Glomerular endothelial cell (primary cell): ENCODE data around the gene CLPTM1L. TPM values are rescaled to one million over a fixed set of nuclear protein-coding genes. Genes with fewer than 3 reads are reported as not detected.
"Not testable (repeated sequence)": the region's sequence is repeated elsewhere in the genome, so short reads cannot be mapped to it uniquely, and the experiment has no call there.

ENCODE experiments used
- DNase-seq: peaks from one replicate; pipeline ENCODE4 v3.0.0-alpha.2; 2011; ENCODE audit warnings: low read depth, low spot score; ENCODE audit errors: extremely low read depth
- total RNA-seq: library from RNA; depleted of rRNA; stranded (reverse); fragments of >200 nt; gene quantifications from 2 replicates; pipeline ENCODE4 v1.2.3, GENCODE V29; 2015

Gene CLPTM1L
- total RNA-seq, 1 donor from 2014 or later, result 137 TPM

DNA sequence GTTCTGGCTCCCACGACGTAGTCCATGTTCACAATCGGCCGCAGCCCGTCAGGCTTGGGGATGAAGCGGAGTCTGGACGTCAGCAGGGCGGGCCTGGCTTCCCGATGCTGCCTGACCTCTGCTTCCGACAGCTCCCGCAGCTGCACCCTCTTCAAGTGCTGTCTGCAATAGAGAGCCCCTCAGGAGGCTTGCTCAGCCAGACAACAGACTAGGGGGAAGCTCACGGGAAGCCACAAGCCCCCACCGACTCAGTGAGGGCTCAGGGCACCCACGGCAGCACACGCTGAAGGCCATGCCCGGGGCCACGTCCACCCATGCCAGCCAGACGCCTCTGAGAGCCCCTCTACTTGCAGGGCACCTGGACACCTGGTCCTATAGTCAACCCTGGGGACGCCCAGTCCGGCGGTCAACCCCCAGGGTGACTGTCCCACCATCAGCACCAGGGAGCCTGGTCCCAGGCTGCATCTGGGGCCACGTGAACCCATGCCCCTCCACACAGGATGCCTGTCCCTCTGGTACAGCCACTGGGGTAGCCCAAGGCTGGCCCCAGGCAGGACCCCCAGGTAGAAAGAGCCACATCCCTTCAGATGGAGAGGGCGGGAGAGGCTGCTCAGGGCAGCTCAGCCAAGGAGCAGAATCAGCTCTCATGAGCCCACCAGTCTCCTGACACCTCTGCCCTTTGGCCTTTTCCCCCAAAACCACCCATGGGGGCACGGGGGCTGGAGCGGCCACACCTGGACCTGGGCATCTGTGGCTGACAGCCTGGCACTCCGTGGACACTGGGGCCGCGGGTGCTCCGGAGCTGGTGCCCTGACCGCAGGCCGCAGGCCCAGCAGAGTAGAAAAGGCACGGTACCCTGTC, 64.5 kb downstream of the CLPTM1L start:
- no peak for DNase-seq

DNA sequence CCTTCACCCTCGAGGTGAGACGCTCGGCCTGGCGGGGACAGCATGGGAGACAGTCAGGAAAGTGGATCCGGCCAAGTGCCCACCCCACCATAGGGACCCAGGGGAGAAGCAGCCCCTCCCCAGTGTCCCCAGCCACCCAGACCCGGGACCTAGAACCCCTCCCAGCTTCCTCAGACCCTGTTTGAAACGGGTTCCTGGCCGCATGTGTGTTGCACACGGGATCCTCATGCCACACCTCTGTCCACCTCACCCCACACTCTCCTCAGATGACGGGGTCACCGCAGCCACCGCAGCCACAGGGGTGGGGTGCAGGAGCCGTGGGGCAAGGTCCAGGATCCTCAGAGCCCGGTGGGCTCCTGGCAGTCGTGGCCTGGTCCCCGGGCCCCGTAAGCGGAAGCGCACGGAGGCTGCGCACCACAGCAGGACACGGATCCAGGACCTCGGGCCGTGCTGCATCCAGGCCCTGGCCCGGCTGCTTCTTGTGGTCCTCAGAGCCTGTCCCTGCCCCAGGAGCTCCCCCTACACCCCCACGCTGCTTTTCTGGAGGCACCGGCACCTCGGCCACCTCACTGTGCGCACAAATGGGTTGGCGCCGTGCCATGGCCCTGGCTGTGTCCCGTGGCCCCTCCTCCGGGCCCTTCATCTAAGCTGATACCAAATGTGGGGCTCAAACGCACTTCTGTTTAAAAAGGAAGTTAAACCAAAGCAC, 65.3 kb downstream of the CLPTM1L start:
- DNase-seq, result no peak

DNA sequence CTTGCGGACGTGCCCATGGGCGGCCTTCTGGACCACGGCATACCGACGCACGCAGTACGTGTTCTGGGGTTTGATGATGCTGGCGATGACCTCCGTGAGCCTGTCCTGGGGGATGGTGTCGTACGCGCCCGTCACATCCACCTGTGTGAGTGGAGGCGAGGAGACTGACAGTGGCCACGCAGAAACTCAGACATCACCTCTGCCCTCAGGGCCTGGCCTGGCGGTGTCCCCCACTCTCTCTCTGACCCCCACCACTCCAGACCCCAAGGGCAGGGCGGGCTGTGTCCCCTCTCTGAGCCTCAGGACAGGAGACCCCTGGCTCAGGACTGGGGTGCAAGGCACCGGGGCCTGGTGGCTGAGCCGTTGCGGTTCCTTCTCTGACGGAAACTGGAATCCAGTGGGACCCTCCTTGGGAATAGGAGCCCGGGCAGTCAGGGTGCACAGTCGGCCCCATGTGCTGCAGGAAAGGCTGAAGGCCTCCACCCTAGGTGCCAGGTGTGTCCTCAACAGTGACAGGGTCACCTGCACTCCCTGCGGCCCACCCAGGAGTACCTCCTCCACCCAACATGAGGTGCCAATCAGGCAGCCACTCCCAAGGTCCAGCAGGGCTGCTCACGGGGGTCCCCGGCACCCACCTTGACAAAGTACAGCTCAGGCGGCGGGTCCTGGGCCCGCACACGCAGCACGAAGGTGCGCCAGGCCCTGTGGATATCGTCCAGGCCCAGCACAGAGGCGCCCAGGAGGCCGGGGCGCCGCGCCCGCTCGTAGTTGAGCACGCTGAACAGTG, 66.0 kb downstream of the CLPTM1L start:
- DNase-seq, result no peak

DNA sequence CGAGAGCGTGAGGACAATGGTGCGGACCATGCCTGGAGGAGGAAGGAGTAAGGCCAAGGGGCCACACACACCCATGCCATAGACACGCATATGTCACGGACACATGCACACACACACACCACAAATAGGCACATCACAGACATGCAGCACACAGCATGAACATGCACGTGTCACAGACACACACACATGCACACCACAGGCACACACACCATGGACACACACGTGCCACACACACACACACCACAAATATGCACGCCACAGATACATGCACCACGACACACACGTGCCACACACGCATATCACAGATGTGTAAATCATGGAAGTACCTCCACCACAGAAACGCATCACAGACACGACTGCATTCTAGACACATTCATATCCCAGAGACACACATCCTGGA, 66.7 kb downstream of the CLPTM1L start:
- no peak for DNase-seq

DNA sequence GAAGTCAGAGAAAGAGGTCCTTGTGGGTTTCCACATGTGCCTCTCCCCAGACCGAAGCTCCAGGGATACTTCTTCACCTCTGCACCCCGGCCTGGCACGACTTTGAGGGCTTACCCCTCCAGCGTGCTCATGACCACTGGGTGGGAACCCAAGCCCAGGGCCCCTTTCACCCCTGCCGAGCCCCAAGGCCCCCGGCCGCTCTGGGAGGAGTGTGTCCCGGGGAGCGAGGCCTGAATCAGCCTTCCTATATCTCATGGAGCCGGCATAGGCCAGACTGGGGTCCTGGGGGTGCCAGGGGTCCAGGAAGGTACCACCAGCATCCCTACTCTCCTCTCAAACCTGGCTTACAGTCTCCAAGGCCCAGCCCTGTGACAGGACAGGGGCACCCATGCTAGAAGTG, 67.1 kb downstream of the CLPTM1L start:
- DNase-seq, result no peak

DNA sequence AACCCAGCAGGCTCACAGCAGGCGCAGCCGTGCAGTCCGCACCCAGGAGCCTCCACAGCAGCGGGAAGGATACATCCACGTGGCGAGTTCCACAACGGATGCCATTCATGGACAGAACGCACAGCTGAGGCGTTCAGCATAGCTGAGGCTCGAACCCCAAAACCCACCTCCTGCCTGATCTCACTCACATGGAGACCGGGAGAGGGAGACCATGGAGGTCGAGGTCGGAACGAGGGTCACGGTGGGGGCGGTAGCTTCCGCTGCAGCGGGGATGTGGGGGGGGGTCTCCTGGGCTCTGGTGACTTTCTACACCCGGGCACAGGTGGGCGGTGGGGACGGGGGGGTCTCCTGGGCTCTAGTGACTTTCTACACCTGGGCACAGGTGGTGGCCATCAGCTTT, 67.6 kb downstream of the CLPTM1L start:
- DNase-seq, result no peak

DNA sequence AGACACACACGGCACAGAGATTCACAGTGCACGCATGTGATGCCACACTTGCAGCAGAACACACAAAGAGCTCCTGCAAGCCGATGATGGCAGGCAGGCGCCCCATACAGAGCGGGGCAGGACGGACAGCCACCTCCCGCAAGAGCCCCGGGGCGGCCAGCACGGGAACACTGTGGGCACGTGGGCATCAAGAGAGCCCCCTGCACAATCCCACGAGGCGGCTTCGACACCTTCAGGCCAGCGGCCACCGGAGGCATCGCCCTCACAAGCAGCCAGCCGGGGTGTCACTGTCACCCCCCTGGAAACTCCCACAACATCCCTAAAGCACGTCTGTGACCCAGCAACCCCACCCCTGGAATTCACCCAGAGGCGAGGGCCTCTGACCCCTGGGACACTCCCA, 68.0 kb downstream of the CLPTM1L start:
- no peak for DNase-seq

DNA sequence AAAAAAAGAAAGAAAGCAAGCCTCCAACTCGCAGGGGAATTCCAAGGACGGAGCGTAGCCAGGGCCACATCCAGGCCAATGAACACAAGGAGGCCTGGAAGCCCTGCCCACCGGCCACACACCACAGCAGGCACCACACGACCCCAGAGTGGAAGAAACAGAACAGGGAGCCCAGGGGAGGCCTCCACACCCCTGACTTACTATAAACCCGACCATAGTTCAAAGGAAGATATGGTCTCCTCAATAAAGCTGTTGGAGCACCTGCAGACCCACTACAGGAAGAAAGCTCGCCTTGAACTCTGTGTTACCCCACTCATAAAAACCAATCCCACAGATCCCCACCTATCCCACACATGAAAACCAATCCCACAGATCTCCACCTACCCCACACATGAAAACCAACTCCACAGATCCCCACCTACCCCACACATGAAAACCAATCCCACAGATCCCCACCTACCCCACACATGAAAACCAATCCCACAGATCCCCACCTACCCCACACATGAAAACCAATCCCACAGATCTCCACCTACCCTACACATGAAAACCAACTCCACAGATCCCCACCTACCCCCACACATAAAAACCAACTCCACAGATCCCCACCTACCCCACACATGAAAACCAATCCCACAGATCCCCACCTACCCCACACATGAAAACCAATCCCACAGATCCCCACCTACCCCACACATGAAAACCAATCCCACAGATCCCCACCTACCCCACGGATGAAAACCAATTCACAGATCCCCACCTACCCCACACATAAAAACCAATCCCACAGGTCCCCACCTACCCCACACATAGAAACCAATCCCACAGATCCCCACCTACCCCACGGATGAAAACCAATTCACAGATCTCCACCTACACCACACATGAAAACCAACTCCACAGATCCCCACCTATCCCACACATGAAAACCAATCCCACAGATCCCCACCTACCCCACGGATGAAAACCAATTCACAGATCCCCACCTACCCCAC, 69.2 kb downstream of the CLPTM1L start:
- not testable (repeated sequence) for DNase-seq

DNA sequence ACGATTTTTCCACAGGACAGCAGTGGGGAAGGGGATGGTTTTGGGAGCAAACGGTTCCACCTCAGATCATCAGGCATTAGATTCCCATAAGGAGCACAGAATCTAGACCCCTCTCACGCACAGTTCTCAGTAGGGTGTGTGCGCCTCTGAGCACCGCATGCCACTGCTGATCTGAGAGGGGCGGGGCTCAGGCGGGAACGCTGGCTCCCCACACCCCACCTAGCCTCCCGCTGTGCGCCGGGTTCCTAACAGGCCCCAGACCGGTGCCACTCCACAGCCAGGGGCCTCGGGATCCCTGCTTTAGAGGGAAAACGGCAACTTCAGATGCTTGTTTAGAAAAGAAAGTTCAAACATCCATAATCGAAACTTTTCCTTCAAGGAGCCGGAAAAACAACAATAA, 70.4 kb downstream of the CLPTM1L start:
- no peak for DNase-seq

DNA sequence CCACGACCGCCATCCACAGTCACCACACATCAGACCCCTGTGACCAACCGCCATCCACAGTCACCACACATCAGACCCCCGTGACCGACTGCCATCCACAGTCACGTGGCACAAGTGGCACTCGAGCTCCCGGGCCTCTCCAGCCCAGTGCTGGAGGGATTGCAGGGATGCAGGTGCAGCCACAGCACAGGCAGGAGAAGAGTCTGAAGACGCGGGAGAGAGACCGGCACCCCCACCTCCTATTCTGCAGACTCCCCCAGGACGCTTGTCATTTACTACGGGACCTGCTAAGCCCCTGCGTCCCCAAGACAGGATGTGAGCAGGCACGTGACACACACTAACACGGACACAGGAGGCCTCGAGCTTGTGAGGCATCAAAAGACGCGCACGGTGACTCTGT, 71.2 kb downstream of the CLPTM1L start:
- DNase-seq, result no peak

DNA sequence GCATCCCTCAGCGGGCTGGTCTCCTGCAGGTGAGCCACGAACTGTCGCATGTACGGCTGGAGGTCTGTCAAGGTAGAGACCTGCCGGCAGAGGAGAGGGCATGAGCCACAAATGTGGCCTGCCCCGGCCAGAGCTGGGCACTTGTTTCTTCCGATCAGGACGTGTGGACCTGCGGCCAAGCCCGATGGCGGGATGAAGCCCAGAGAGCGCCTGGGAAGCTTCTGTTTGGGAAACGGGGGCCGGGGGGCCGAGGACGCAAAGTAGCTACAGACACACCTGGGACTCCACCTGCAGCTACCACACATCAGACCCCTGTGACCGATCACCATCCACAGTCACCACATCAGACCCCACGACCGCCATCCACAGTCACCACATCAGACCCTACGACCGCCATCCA, 72.7 kb downstream of the CLPTM1L start:
- DNase-seq, result no peak

DNA sequence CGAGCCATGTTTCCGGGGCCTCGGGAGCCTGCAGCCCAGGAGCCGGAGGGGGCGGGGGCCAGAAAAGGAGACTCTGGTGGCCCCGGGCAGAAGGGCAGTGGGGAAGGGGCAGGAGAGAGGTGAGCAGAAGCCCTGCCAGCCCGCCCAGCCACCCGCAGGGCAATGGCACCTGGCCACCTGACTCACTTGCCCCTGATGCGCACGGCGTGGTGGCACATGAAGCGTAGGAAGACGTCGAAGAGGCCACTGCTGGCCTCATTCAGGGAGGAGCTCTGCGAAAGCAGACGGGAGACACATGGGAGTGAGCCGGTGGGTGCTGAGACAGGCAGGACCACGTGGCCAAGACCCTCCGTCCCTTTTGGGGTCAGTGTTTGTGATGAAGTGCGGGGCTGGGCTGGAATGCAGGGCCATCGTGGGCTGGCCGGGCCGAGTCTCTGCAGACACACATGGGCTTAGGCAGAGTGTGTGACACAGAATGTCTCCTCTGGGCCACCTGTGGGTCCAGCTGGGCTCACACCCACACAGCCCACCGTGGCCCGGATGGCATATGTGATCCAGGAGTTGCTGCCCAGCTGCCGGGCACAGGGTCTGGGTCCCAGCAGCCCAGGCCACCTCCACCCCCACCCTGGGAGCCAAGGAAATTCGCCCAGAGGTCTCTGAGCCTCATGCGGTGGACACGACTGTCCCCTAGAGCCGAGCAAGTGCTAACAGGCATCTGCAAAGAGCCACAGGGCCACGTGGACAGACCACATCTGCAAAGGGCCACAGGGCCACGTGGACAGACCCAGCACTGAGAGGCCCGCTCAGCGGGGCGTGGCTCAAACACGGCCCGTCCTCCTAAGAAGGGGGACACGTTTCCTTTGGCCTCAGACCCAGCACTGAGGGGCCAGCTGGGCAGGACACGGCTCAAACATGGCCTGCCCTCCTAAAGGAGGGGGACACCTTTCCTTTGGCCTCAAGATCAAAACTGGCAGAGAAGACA, 73.7 kb downstream of the CLPTM1L start:
- DNase-seq, result no peak

DNA sequence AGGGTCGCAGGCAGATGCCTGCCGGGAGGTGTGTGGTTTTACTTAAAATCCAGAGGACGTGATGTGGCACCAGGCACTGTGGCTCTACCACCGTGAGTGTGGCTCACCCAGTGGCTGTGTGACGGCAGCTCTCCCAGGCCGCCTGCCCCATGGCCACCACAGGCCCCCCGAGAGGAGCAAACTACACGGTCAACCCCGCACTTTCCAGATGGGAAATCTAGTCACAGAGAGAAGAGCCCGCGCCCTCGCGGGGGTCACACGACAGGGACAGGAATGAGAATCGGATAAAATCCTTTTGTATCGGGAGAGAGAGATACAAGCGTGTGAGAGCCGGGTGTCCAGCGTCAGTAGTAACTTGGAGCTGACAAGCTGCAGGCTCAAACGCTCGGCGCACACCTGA, 74.5 kb downstream of the CLPTM1L start:
- DNase-seq, result no peak

DNA sequence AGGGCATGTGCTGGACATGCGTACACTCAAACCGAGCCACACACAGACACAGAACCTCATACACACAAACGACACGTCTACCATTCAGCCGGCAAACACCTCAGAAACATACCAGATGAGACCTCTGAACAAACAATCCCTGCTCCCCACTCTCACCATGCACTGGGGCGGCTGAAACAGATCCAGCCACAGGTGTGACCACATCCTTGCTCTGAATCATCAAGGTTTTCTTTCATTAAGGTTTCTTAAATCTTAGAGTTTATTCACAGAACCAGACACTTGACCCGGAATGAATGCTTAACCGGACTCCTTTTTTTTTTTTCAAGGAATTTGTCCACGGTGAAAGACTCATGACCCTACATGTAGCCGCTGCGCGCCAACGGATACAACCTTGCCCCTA, 76.2 kb downstream of the CLPTM1L start:
- DNase-seq, result no peak

DNA sequence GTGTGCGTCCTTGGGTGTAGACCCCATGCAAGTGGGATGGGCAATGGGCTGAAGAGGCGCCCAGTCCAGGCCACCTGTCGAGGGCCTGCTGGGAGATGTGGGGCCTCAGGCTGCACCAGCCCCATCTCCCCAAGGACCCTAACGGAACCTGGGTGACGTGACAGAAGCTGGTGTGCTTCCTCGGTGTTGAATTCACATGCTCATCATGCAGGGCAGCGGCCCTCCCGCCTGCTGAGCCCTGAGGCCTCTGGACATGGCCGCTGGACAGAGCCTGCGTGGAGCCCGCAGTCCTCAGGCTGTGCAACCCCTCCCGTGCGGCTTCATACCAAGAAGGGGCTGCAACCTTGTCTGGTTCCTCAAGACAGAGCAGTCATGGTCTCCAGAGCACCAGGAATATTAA, 76.8 kb downstream of the CLPTM1L start:
- DNase-seq, result no peak
